ENCODE results near the gene GNAZ.

GRCh38 chr22:23035557-23036277 lies 34.6 kb upstream of the GNAZ start:
- no peak for TF ChIP-seq RAD21 (IDR thresholded peaks at IDR 0.05; ENCODE audit: low read depth)
- TF ChIP-seq YY1 (IDR thresholded peaks at IDR 0.05; ENCODE audit: low read depth): no peak
- TF ChIP-seq EP300 (IDR thresholded peaks at IDR 0.05; ENCODE audit: borderline replicate concordance): no peak
- no peak for TF ChIP-seq REST (IDR thresholded peaks at IDR 0.05; ENCODE audit: low read depth)
- no peak for TF ChIP-seq TEAD4 (IDR thresholded peaks at IDR 0.05)
- TF ChIP-seq TAF1 (IDR thresholded peaks at IDR 0.05; ENCODE audit: low read depth): no peak

All from Ishikawa (cell line).